HG02852 (cell line): ENCODE results near the gene ZBTB21.
"Not testable (repeated sequence)": the region's sequence is repeated elsewhere in the genome, so short reads cannot be mapped to it uniquely, and the experiment has no call there.

Experiments used
- ATAC-seq: cut with Tn5 transposase; IDR thresholded peaks from one replicate; pipeline ENCODE4 v1.9.1; 2021; ENCODE audit warnings: mild to moderate bottlenecking, moderate library complexity; ENCODE audit not compliant: unreplicated experiment

Gene ZBTB21

GRCh38 chr21:41971891-41972290 lies 38.3 kb downstream of the ZBTB21 start:
- ATAC-seq, result no peak

GRCh38 chr21:41970751-41971653 lies 39.2 kb downstream of the ZBTB21 start:
- no peak for ATAC-seq

- ATAC-seq, result no peak
Observed at GRCh38 chr21:41970106-41970391, 40.1 kb downstream of the ZBTB21 start.

- ATAC-seq, result no peak
Observed at GRCh38 chr21:41967708-41968107, 42.5 kb downstream of the ZBTB21 start.

- ATAC-seq, result no peak
Observed at GRCh38 chr21:41966872-41967621, 43.1 kb downstream of the ZBTB21 start.

GRCh38 chr21:41966041-41966833 lies 43.9 kb downstream of the ZBTB21 start:
- ATAC-seq, result no peak

GRCh38 chr21:41965461-41966013 lies 44.6 kb downstream of the ZBTB21 start:
- ATAC-seq, result no peak

- ATAC-seq, result no peak
Observed at GRCh38 chr21:41965045-41965444, 45.1 kb downstream of the ZBTB21 start.

GRCh38 chr21:41964171-41964570 lies 46.0 kb downstream of the ZBTB21 start:
- ATAC-seq, result no peak

GRCh38 chr21:41962425-41962966 lies 47.7 kb downstream of the ZBTB21 start:
- no peak for ATAC-seq

- no peak for ATAC-seq
Observed at GRCh38 chr21:41961753-41962152, 48.4 kb downstream of the ZBTB21 start.

GRCh38 chr21:41961282-41961701 lies 48.9 kb downstream of the ZBTB21 start:
- no peak for ATAC-seq

GRCh38 chr21:41960386-41960785 lies 49.8 kb downstream of the ZBTB21 start:
- ATAC-seq, result no peak

- ATAC-seq, result not testable (repeated sequence)
Observed at GRCh38 chr21:41959697-41960096, 50.5 kb downstream of the ZBTB21 start.

GRCh38 chr21:41958886-41959563 lies 51.1 kb downstream of the ZBTB21 start:
- no peak for ATAC-seq

GRCh38 chr21:41957991-41958766 lies 52.0 kb downstream of the ZBTB21 start:
- no peak for ATAC-seq

- ATAC-seq, result no peak
Observed at GRCh38 chr21:41956926-41957729, 53.0 kb downstream of the ZBTB21 start.

- no peak for ATAC-seq
Observed at GRCh38 chr21:41955516-41955915, 54.6 kb downstream of the ZBTB21 start.
